ENCODE data around the gene IGHMBP2. TPM values are rescaled to one million over a fixed set of nuclear protein-coding genes. Genes with fewer than 3 reads are reported as not detected.

IGHMBP2 gene
- total RNA-seq, 1 donor from 2014 or later: 5.8 TPM

- peak; percentile 17 to 69 for DNase-seq (ENCODE audit: low read depth in 2 of 2)
Observed at GRCh38 chr11:68927280-68928135, 23.8 kb downstream of the IGHMBP2 start.

- no peak for DNase-seq (ENCODE audit: low read depth in 2 of 2)
Observed at GRCh38 chr11:68928136-68928880, 24.6 kb downstream of the IGHMBP2 start.

DNA sequence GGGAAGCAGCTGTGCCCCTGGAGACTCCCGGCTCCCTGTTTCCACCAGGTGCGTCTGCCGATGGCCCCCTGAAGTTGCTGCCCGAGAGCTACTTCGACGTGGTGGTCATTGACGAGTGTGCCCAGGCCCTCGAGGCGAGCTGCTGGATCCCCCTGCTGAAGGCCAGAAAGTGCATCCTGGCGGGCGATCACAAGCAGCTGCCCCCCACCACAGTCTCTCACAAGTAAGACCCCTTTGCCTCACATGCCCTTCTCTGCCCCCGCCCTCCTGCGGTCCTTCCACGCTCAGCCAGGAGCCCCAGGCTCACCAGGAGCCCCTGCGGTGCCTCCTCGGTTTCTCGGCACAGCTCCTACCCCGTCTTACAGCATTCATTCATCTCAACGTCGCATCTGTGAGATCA lies 25.4 kb downstream of the IGHMBP2 start:
- DNase-seq (ENCODE audit: low read depth in 2 of 2): no peak

DNA sequence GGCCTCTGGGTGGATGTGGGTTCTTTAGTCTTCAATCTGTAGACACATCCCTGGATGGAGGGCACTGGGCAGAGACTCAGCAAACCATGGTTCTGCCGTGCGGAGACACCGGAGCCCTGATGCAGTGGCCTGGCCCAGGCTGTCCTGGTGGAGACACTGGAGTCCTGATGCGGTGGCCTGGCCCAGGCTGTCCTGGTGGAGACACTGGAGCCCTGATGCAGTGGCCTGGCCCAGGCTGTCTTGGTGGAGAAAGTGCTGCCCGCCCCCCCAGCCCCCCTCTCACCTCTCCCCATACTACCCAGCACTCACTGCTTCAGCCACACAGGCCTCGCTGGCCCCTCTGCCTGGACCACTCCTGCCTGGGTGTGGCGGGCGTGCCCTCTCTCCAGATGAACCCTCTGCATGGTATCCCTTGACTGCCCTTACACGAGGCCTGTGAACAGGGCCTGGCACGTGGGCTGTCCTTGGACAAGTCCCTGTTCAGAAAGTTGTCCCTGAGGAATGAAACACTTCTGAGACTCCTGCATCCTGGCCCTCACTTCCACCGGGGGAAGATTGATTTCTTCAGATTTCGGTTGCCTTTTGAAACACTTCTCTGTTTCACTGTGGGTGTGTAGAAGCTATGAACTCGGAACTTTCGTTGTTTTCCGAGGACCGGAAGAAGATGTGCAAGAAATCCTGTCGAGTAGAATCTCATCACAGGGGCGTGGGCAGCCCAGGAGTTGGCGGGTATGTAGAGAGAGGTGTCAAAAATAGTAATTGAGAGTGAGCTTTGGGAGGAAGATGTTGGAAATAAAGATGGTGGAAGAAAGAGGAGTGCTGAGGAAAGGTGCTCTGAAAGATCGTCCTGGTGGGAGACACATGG lies 26.2 kb downstream of the IGHMBP2 start:
- no peak for DNase-seq (ENCODE audit: low read depth in 2 of 2)

GRCh38 chr11:68930991-68931855 lies 27.5 kb downstream of the IGHMBP2 start:
- DNase-seq (ENCODE audit: low read depth in 2 of 2): no peak

- no peak for DNase-seq (ENCODE audit: low read depth in 2 of 2)
Observed at GRCh38 chr11:68931911-68932310, 28.2 kb downstream of the IGHMBP2 start.

- no peak for DNase-seq (ENCODE audit: low read depth in 2 of 2)
Observed at GRCh38 chr11:68932358-68932757, 28.7 kb downstream of the IGHMBP2 start.

GRCh38 chr11:68932933-68933577 lies 29.4 kb downstream of the IGHMBP2 start:
- DNase-seq (ENCODE audit: low read depth in 2 of 2): no peak

DNA sequence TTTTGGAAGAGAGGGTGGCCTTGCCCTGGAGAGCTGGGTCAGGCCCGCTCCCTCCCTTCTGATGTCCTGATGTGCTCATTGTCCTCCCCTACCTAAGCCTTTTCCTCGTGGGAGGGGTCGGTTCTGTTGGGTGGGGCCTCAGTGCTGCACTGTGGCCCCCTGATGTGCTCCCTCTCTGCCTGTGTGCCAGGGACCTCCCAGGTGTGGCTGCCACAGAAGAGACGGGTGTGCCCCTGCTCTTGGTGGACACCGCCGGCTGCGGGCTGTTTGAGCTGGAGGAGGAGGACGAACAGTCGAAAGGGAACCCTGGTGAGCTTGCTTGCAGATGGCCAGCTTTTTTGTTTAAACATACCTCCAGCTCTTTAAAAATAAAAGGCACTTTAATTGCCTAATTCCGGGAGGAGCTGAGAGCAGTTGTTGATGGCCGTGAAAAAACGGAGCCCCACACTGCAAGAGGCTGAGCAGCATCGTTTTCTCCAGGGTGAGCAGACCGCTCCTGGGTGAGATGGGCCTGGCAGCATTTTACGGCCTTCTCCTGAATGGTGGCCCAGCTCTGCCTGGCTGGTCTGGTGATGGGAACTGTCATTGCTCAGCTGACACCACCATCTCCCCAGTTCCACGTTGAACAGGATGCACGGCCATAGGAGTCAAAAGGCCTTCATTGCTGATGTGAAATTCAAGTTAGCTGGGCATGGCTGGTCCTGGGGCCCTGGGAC lies 30.1 kb downstream of the IGHMBP2 start:
- no peak for DNase-seq (ENCODE audit: low read depth in 2 of 2)

DNA sequence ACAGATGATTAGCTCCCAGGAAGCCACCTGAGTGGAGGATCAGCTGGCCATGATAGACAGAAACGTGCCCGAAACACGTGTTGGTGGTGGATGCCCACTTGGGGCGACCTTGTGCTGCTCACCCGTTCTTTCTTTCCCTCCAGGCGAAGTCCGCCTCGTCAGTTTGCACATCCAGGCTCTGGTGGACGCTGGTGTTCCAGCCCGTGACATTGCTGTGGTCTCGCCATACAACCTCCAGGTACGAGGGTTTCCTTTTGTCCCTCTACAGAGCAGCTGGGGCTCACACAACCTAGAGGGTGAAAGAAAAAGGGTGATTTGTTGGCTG lies 30.6 kb downstream of the IGHMBP2 start:
- DNase-seq (ENCODE audit: low read depth in 2 of 2): no peak

DNA sequence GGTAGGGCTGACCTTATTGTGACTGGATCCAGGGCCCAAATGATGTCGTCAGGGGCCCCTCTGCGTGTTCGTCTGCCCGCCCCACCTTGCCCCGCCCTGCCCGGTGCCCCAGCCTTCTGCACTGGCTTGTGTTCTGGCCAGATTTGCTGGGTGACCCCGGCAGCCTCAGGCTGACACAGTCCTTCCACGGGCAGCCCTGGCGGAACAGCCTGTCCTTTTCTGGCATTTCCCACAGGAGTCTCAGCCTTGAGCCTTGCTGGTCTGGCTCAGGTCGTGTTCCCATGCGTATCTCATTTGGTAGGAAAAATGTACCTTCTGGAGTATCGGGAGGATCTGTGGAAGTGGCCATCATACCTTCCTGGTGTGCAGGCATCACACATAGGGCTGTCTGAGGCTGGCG lies 31.0 kb downstream of the IGHMBP2 start:
- DNase-seq (ENCODE audit: low read depth in 2 of 2): no peak

GRCh38 chr11:68935066-68935465 lies 31.4 kb downstream of the IGHMBP2 start:
- DNase-seq (ENCODE audit: low read depth in 2 of 2): no peak

DNA sequence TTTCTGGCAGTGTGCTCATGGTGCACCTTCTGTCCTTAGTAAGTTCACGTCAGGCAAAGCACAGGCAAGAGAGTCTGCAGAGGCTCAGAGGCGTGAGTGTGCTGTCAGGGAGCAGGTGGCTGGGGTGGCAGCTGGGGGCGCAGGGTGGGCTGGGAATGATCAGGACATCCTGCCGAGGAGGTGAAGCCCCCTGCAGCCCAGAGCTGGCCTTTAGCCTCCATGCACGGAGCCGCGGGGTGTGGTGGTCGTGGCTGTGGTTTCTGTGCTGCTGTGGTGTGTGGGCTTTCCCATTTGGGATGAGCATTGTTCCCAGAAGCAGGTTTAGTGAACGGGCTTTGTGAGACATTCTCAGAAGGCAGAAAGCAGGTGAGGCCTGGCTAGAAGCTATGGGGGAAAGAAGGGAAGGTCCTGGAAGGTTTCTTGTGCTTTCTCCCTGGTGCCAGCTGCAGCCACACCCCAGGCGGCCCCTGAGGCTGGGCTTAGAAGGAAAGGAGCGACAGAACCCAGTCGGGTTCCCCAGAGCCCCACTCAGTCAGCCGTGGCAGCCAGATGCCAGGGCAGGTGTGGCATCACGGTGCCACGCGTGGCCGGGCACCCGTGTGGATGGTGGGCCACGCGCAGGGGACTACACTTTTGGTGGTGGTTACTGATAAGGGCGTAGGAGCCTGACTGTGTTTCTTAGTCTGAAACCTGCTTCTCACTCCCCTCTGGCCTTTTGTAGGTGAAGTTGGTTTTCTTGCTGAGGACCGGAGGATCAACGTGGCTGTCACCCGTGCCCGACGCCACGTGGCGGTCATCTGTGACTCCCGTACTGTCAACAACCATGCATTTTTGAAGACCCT lies 32.0 kb downstream of the IGHMBP2 start:
- no peak for DNase-seq (ENCODE audit: low read depth in 2 of 2)

- no peak for DNase-seq (ENCODE audit: low read depth in 2 of 2)
Observed at GRCh38 chr11:68936358-68936636, 32.6 kb downstream of the IGHMBP2 start.

- DNase-seq (ENCODE audit: low read depth in 2 of 2): no peak
Observed at GRCh38 chr11:68936676-68937620, 33.3 kb downstream of the IGHMBP2 start.

- DNase-seq (ENCODE audit: low read depth in 2 of 2): no peak
Observed at GRCh38 chr11:68938088-68938487, 34.4 kb downstream of the IGHMBP2 start.

DNA sequence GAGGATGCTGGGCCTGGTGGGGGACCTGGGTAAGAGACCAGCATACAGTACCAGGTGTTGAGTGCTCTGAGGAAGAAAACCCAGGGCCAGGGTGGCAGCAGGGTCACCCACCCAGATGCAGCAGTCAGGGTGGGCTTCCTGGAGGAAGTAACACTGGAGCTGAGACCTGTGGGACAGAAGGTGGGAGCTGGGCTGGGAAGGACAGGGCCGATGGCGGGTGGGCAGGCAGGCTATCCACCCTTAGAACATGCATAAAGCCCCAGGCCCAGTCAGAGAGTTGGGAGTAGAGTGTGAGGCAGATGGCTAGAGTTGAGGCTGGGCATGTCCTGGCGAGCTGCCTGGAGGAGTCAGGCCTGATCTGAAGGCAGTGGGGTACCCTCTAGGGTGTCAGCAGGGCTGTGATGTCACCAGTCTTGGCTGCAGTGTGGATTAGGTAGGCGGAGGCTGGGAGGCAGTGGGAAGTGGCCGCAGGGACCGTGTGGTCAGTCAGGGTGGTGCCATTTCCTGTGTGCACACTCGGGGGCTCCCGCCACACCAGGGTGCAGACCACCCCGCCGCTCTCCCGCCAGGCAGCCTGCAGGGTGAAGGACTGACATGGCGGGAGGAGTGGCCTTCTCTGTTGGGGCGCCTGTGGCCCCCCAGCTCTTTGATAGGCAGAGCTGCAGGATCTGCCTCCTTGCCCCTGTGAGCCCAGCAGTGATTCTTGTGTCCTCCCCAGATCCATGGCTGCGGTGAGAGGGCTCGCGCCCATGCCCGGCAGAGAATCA lies 35.3 kb downstream of the IGHMBP2 start:
- DNase-seq (ENCODE audit: low read depth in 2 of 2): no peak
